GM19238 (cell line): Measurements from ENCODE around the gene CST4.
"Not testable (repeated sequence)": the region's sequence is repeated elsewhere in the genome, so short reads cannot be mapped to it uniquely, and the experiment has no call there.

Experiments
- DNase-seq: peaks from one replicate; pipeline ENCODE4 v3.0.0; 2011; ENCODE audit warnings: low spot score; ENCODE audit not compliant: insufficient read length

The CST4 gene

GRCh38 chr20:23689399-23689690 lies 507 bp upstream of the CST4 start:
- DNase-seq: no peak

- no peak for DNase-seq
These were observed 852 bp downstream of the CST4 start for GRCh38 chr20:23687986-23688385.

- DNase-seq: no peak
These were observed 2.6 kb downstream of the CST4 start for GRCh38 chr20:23686046-23686750.

GRCh38 chr20:23685529-23685896 lies 3.3 kb downstream of the CST4 start:
- not testable (repeated sequence) for DNase-seq

GRCh38 chr20:23684261-23684660 lies 4.6 kb downstream of the CST4 start:
- DNase-seq: no peak

GRCh38 chr20:23683807-23684206 lies 5.0 kb downstream of the CST4 start:
- DNase-seq: no peak

GRCh38 chr20:23683281-23683680 lies 5.6 kb downstream of the CST4 start:
- DNase-seq: no peak

- no peak for DNase-seq
These were observed 8.7 kb downstream of the CST4 start for GRCh38 chr20:23680146-23680545.

- no peak for DNase-seq
These were observed 9.4 kb downstream of the CST4 start for GRCh38 chr20:23679133-23680092.

- DNase-seq: no peak
These were observed 15.6 kb downstream of the CST4 start for GRCh38 chr20:23673209-23673608.

GRCh38 chr20:23672158-23672557 lies 16.7 kb downstream of the CST4 start:
- no peak for DNase-seq

- no peak for DNase-seq
These were observed 17.4 kb downstream of the CST4 start for GRCh38 chr20:23671479-23671878.

- DNase-seq: no peak
These were observed 18.5 kb downstream of the CST4 start for GRCh38 chr20:23670361-23670760.

GRCh38 chr20:23669866-23670265 lies 19.0 kb downstream of the CST4 start:
- no peak for DNase-seq

- DNase-seq: no peak
These were observed 19.5 kb downstream of the CST4 start for GRCh38 chr20:23669327-23669726.

- peak; percentile 46 for DNase-seq
These were observed 20.3 kb downstream of the CST4 start for GRCh38 chr20:23668477-23668951.

GRCh38 chr20:23667666-23668065 lies 21.2 kb downstream of the CST4 start:
- no peak for DNase-seq

- DNase-seq: no peak
These were observed 22.1 kb downstream of the CST4 start for GRCh38 chr20:23666698-23667097.

GRCh38 chr20:23666189-23666588 lies 22.6 kb downstream of the CST4 start:
- no peak for DNase-seq

- no peak for DNase-seq
These were observed 23.9 kb downstream of the CST4 start for GRCh38 chr20:23664954-23665353.

- not testable (repeated sequence) for DNase-seq
These were observed 24.8 kb downstream of the CST4 start for GRCh38 chr20:23664046-23664445.

- no peak for DNase-seq
These were observed 25.7 kb downstream of the CST4 start for GRCh38 chr20:23663180-23663579.
